KMS-11 (cell line): Measurements from ENCODE around the gene TMEM132C.

ENCODE experiments used
- H2AFZ ChIP-seq: fragments of 200-600 bp; sonication (generic); 2 replicates; pipeline ENCODE4 v1.6.1; 2016; ENCODE audit warnings: antibody characterized with exemption, mixed run types, low read depth
- H3K27ac ChIP-seq: fragments of 200-600 bp; sonication (generic); 2 replicates; pipeline ENCODE4 v1.6.1; 2016; ENCODE audit warnings: mild to moderate bottlenecking, mixed run types
- H3K27me3 ChIP-seq: fragments of 200-600 bp; sonication (generic); 2 replicates; pipeline ENCODE4 v1.6.1; 2017; ENCODE audit warnings: mild to moderate bottlenecking, low read depth, mixed run types, moderate library complexity; ENCODE audit not compliant: insufficient read depth
- H3K36me3 ChIP-seq: fragments of 200-600 bp; sonication (generic); 2 replicates; pipeline ENCODE4 v1.6.1; 2017; ENCODE audit warnings: mild to moderate bottlenecking, mixed run types; ENCODE audit not compliant: insufficient read depth
- H3K4me1 ChIP-seq: fragments of 200-600 bp; sonication (generic); 2 replicates; pipeline ENCODE4 v1.6.1; 2016; ENCODE audit warnings: mild to moderate bottlenecking, low read depth, mixed run types; ENCODE audit not compliant: poor library complexity, severe bottlenecking
- H3K4me2 ChIP-seq: fragments of 200-600 bp; sonication (generic); 2 replicates; pipeline ENCODE4 v1.7.0; 2016; ENCODE audit warnings: mild to moderate bottlenecking, mixed run types
- H3K4me3 ChIP-seq: fragments of 200-600 bp; sonication (generic); IDR thresholded peaks from 2 replicates; pipeline ENCODE4 v1.6.1; 2017; ENCODE audit warnings: low read depth, low read length, mixed read lengths; ENCODE audit not compliant: insufficient read depth
- H3K79me2 ChIP-seq: fragments of 200-600 bp; sonication (generic); 2 replicates; pipeline ENCODE4 v1.6.1; 2016; ENCODE audit warnings: low read depth, mixed run types; ENCODE audit not compliant: insufficient read depth
- H3K9ac ChIP-seq: fragments of 200-600 bp; sonication (generic); 2 replicates; pipeline ENCODE4 v1.6.1; 2016; ENCODE audit warnings: mild to moderate bottlenecking, mixed run types
- H4K20me1 ChIP-seq: fragments of 200-600 bp; sonication (generic); 2 replicates; pipeline ENCODE4 v1.6.1; 2016; ENCODE audit warnings: mild to moderate bottlenecking, mixed run types; ENCODE audit not compliant: insufficient read depth
- CTCF ChIP-seq: fragments of 200-600 bp; sonication (generic); conservative IDR thresholded peaks from 2 replicates; pipeline ENCODE4 v1.6.1; 2017; ENCODE audit warnings: low read depth, mild to moderate bottlenecking, antibody characterized with exemption, low read length, moderate library complexity, mixed read lengths

Gene TMEM132C

DNA sequence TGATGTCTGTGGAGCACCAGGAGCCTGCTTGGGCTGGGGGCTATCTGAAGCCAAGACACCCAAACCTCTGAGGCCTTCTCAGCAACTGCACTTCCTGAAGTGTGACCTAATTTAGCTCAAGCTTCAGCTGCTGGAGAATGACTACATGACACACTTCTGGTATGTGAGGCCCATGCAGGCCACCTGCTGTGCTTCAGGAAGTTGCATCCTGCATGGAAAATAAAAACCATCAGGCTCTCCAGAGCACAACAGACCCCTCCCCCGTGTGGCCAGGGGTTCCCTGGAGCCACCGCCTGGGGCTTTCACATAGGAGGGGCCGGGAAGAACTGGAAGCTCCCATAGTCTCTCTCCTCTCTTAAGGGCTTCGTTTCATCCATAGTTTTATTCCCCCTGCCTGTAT is 339.1 kb downstream of the TMEM132C start:
- Histone ChIP-seq H3K9ac (no peak overlapping the region), H3K4me3 (no peak overlapping the region), H3K36me3 (no peaks in the 10 kb centered on the region), H3K4me2 (no peak overlapping the region), H4K20me1 (no peaks in the 10 kb centered on the region), H2AFZ (no peak overlapping the region), H3K4me1 (no peaks in the 10 kb centered on the region), H3K27me3 (no peaks in the 10 kb centered on the region), H3K27ac (no peak overlapping the region), H3K79me2 (no peaks in the 10 kb centered on the region)
- TF ChIP-seq CTCF = no peak

- no peak overlapping the region for H3K27ac ChIP-seq
- no peaks in the 10 kb centered on the region for H3K79me2 ChIP-seq
- H2AFZ ChIP-seq = no peak overlapping the region
- no peak for TF ChIP-seq CTCF
- H3K4me3 ChIP-seq = no peak overlapping the region
- H3K4me2 ChIP-seq = no peak overlapping the region
- H4K20me1 ChIP-seq = no peaks in the 10 kb centered on the region
- H3K27me3 ChIP-seq = no peaks in the 10 kb centered on the region
- no peaks in the 10 kb centered on the region for H3K4me1 ChIP-seq
- H3K36me3 ChIP-seq = no peaks in the 10 kb centered on the region
- no peak overlapping the region for H3K9ac ChIP-seq
These were observed 339.6 kb downstream of the TMEM132C start for GRCh38 chr12:128606538-128606937.

DNA sequence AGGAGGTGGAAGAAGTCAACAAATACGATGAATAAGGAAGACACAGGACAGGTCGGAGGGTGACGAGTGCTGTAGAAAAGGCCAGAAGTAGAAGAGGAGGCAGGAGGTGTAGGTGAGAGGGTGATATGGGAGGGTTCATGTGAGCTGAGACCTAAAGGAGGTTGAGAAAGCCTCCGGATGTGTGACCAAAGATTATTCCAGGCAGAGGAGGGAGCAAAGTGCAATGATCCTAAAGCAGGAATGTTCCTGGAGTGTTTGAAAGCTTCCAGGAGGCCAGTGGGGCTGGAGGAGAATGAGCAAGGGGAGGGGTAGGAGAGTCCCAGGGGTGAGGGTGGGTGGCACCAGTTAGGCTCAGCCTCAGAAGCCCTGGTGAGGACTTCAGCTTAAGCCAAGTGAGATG is 340.0 kb downstream of the TMEM132C start:
- H3K79me2 ChIP-seq = no peaks in the 10 kb centered on the region
- H3K9ac ChIP-seq = no peak overlapping the region
- no peak overlapping the region for H2AFZ ChIP-seq
- H3K27ac ChIP-seq = no peak overlapping the region
- H3K4me2 ChIP-seq = no peak overlapping the region
- no peaks in the 10 kb centered on the region for H3K4me1 ChIP-seq
- no peak for TF ChIP-seq CTCF
- H3K4me3 ChIP-seq = no peak overlapping the region
- no peaks in the 10 kb centered on the region for H4K20me1 ChIP-seq
- H3K27me3 ChIP-seq = no peaks in the 10 kb centered on the region
- no peaks in the 10 kb centered on the region for H3K36me3 ChIP-seq

DNA sequence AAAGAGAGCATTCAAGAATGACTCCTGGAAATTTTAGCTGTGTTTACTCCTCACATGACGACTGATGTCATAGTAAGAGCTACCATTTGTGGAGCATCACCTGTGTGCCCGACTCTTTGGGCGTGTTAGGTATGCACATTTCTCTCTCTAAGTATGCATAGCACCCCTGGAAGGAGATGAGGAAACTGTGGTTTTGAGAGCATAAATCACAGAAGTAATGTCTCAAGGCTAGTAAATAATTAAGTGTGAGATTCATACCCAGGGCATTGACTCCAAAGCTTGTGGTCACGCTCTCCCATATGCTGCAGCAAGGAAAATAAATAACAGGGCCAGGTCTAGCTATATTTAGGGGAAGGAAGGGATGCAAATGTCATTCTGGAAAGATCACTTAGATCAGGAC is 340.7 kb downstream of the TMEM132C start:
- Histone ChIP-seq H3K4me1 (no peaks in the 10 kb centered on the region), H3K27ac (no peak overlapping the region), H3K27me3 (no peaks in the 10 kb centered on the region), H3K4me3 (no peak overlapping the region), H4K20me1 (no peaks in the 10 kb centered on the region), H3K9ac (no peak overlapping the region), H2AFZ (no peak overlapping the region), H3K4me2 (no peak overlapping the region), H3K79me2 (no peaks in the 10 kb centered on the region), H3K36me3 (no peaks in the 10 kb centered on the region)
- TF ChIP-seq CTCF = no peak

DNA sequence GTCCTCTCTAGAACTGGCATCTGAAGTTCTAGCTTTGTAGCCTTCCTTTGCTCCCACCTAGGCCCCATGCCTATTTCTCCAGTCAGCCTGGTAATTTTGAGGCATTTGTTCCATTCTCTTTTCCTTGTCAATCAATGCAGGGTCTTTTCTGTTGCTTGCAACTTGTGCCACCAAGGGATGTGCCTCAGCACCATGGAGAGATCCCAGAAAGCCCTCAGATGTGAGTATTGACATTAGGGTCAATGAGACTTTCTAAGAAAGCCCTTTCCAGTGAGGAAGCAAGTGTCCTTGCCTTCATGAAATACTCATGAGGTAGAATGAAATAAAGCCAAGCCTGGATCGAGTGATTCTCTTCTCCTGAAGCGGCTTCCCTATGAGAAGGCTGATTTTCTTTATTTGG is 342.9 kb downstream of the TMEM132C start:
- Histone ChIP-seq H2AFZ (no peak overlapping the region), H3K27me3 (no peaks in the 10 kb centered on the region), H3K36me3 (no peaks in the 10 kb centered on the region), H3K4me2 (no peak overlapping the region), H3K27ac (no peak overlapping the region), H3K4me3 (no peak overlapping the region), H3K79me2 (no peaks in the 10 kb centered on the region), H3K9ac (no peak overlapping the region), H3K4me1 (no peaks in the 10 kb centered on the region), H4K20me1 (no peaks in the 10 kb centered on the region)
- no peak for TF ChIP-seq CTCF
